ENCODE data around the gene CCDC33.
"Not testable (repeated sequence)": the region's sequence is repeated elsewhere in the genome, so short reads cannot be mapped to it uniquely, and the experiment has no call there.

Gene CCDC33

DNA sequence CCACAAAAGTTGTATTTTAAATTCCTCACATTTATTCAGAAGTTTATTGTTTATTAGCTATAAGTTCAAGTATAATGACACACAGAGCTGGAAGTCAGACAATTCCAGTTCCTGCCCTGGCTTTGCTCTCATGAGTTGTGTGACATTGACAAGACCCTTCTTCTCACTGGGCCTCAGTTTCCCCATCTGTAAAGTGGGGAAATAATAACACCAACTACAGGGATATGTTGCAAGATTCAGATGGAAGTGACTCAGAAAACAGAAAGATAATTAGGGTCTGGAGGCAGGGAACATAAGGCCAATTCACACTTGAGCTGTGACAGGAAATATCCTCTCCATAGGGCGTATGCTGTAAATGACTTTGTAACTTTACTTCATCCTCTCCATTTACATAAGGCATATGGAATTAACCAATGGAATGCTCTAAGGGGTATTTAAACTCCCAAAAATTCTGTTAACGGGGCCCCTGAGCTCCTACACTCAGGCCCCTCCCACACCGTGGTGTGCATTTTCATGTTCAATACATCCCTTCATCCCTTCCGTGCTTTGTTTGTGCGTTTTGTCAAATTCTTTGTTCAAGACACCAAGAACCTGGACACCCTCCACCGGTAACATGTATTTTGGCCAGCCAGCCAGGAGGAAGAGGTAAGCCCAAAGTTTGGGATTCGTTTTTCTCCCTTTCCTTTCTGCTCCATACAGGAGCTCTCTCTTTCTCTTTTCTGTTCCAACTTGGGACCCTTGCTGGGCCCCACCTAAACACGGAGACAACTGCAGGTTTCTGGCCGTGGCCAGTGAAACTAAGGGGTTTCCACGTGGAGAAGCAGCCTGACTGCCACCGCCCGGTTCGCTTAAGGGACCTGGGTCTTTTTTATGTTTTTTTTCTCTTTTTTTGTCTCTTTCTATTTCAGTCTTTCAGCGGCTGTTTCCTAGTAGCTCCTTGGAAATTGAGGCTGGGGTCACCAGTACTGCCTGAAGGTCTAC is 114.5 kb downstream of the CCDC33 start:
- Histone ChIP-seq H3K4me3 (ENCODE audit: low read length in 2 of 2) (no peak overlapping the region), H3K9ac (ENCODE audit: low read length in 2 of 2) (no peak overlapping the region), H3K36me3 (ENCODE audit: control insufficient read depth in 2 of 2, insufficient read depth in 2 of 2, low read length in 2 of 2) (no peaks in the 10 kb centered on the region), H3K27ac (ENCODE audit: low read length) (no peak overlapping the region), H3K27me3 (ENCODE audit: control insufficient read depth in 1 of 2, insufficient read depth in 2 of 2, low read length in 2 of 2) (peaks cover 3 to 6% of the 10 kb centered on the region in 2 donors), H3K4me1 (ENCODE audit: control insufficient read depth, insufficient read depth, low read length) (no peaks in the 10 kb centered on the region), H3K9me3 (ENCODE audit: control insufficient read depth in 2 of 2, low read length in 2 of 2) (no peaks in the 10 kb centered on the region)

DNA sequence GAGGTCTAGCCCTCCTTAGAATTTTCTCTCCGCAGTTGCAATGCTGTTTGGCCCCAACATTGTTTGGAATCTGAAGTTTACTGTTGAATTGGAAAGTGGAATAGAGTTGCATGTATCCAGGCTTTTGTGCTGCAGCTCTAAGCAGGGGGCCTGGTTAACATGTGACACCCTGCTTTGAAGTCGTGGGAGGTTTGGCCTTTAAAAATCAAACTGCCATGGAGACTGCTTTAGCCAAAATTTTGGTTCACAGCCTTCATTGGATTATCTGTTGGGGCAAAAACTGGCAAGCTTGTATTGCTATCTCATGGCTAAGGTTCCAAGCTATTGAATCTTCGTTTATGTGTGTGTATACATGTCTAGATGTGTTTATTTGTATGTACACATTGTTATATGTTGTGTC is 115.5 kb downstream of the CCDC33 start:
- H3K27ac ChIP-seq (ENCODE audit: low read length) = no peak overlapping the region
- no peaks in the 10 kb centered on the region for H3K9me3 ChIP-seq (ENCODE audit: control insufficient read depth in 2 of 2, low read length in 2 of 2)
- H3K4me1 ChIP-seq (ENCODE audit: control insufficient read depth, insufficient read depth, low read length) = no peaks in the 10 kb centered on the region
- H3K36me3 ChIP-seq (ENCODE audit: control insufficient read depth in 2 of 2, insufficient read depth in 2 of 2, low read length in 2 of 2) = no peaks in the 10 kb centered on the region
- no peak overlapping the region for H3K9ac ChIP-seq (ENCODE audit: low read length in 2 of 2)
- peaks cover 3 to 6% of the 10 kb centered on the region in 2 donors for H3K27me3 ChIP-seq (ENCODE audit: control insufficient read depth in 1 of 2, insufficient read depth in 2 of 2, low read length in 2 of 2)
- H3K4me3 ChIP-seq (ENCODE audit: low read length in 2 of 2) = no peak overlapping the region

DNA sequence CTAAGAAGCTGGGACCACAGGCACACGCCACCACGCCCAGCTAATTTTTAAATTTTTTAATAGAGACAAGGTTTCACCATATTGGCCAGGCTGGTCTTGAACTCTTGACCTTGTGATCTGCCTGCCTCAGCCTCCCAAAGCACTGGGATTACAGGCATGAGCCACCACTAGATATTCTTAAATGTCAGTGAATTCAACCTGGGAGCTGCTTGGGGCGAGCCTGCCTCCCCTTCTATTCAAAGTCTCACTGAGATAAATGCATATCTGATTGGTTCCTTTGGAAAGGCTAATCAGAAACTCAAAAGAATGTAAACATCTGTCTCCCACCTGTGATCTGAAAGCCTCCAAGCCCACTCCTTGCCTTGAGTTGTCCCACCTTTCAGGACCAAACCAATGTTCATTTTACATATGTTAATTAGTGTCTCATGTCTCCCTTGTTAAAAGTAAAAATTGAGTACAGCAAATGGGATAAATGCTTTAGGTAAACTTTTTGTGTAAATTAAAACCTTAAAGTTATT is 116.3 kb downstream of the CCDC33 start:
- no peaks in the 10 kb centered on the region for H3K9me3 ChIP-seq (ENCODE audit: control insufficient read depth in 2 of 2, low read length in 2 of 2)
- H3K4me3 ChIP-seq (ENCODE audit: low read length in 2 of 2) = no peak overlapping the region
- peaks cover 3 to 6% of the 10 kb centered on the region in 2 donors for H3K27me3 ChIP-seq (ENCODE audit: control insufficient read depth in 1 of 2, insufficient read depth in 2 of 2, low read length in 2 of 2)
- H3K9ac ChIP-seq (ENCODE audit: low read length in 2 of 2) = no peak overlapping the region
- H3K4me1 ChIP-seq (ENCODE audit: control insufficient read depth, insufficient read depth, low read length) = no peaks in the 10 kb centered on the region
- H3K36me3 ChIP-seq (ENCODE audit: control insufficient read depth in 2 of 2, insufficient read depth in 2 of 2, low read length in 2 of 2) = no peaks in the 10 kb centered on the region
- no peak overlapping the region for H3K27ac ChIP-seq (ENCODE audit: low read length)

DNA sequence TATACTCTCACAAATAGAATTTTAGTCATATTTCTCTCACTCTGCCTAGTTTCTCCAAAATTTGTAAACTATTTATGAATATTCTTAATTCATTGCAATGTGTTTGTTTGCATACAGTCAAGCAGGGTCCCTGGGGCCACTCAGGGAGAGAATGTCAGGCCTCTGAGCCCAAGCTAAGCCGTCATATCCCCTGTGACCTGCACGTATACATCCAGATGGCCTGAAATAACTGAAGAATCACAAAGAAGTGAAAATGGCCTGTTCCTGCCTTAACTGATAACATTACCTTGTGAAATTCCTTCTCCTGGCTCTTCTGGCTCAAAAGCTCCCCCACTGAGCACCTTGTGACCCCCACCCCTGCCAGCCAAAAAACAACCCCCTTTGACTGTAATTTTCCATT is 117.9 kb downstream of the CCDC33 start:
- not testable (repeated sequence) for H3K9me3 ChIP-seq (ENCODE audit: control insufficient read depth in 2 of 2, low read length in 2 of 2); H3K27ac ChIP-seq (ENCODE audit: low read length); H3K4me1 ChIP-seq (ENCODE audit: control insufficient read depth, insufficient read depth, low read length); H3K9ac ChIP-seq (ENCODE audit: low read length in 2 of 2); H3K36me3 ChIP-seq (ENCODE audit: control insufficient read depth in 2 of 2, insufficient read depth in 2 of 2, low read length in 2 of 2); H3K4me3 ChIP-seq (ENCODE audit: low read length in 2 of 2); H3K27me3 ChIP-seq (ENCODE audit: control insufficient read depth in 1 of 2, insufficient read depth in 2 of 2, low read length in 2 of 2)

DNA sequence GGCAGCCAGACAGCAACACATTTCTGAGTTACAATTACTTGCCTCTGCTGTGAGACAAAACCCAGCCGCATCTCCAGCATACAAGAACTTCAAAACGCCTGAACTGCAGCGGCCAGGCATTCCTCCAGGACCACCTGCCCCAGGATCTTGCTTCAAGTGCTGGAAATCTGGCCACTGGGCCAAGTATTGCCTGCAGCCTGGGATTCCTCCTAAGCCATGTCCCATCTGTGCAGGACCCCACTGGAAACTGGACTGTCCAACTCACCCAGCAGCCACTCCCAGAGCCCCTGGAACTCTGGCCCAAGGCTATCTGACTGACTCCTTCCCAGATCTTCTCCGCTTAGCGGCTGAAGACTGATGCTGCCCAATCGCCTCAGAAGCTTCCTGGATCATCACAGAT is 119.9 kb downstream of the CCDC33 start:
- not testable (repeated sequence) for H3K27ac ChIP-seq (ENCODE audit: low read length); H3K36me3 ChIP-seq (ENCODE audit: control insufficient read depth in 2 of 2, insufficient read depth in 2 of 2, low read length in 2 of 2); H3K4me3 ChIP-seq (ENCODE audit: low read length in 2 of 2); H3K9ac ChIP-seq (ENCODE audit: low read length in 2 of 2); H3K27me3 ChIP-seq (ENCODE audit: control insufficient read depth in 1 of 2, insufficient read depth in 2 of 2, low read length in 2 of 2); H3K4me1 ChIP-seq (ENCODE audit: control insufficient read depth, insufficient read depth, low read length); H3K9me3 ChIP-seq (ENCODE audit: control insufficient read depth in 2 of 2, low read length in 2 of 2)

- not testable (repeated sequence) for H3K27ac ChIP-seq (ENCODE audit: low read length); H3K4me1 ChIP-seq (ENCODE audit: control insufficient read depth, insufficient read depth, low read length)
Observed at GRCh38 chr15:74357514-74357913, 121.4 kb downstream of the CCDC33 start.

DNA sequence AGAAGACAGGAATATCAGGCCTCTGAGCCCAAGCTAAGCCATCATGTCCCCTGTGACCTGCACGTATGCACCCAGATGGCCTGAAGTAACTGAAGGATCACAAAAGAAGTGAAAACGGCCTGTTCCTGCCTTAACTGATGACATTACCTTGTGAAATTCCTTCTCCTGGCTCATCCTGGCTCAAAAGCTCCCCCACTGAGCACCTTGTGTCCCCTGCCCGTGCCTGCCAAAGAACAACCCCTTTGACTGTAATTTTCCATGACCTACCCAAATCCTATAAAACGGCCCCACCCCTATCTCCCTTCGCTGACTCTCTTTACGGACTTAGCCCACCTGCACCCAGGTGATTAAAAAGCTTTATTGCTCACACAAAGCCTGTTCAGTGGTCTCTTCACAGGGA is 123.2 kb downstream of the CCDC33 start:
- H3K27ac ChIP-seq (ENCODE audit: low read length); H3K27me3 ChIP-seq (ENCODE audit: control insufficient read depth in 1 of 2, insufficient read depth in 2 of 2, low read length in 2 of 2); H3K4me3 ChIP-seq (ENCODE audit: low read length in 2 of 2); H3K4me1 ChIP-seq (ENCODE audit: control insufficient read depth, insufficient read depth, low read length); H3K9me3 ChIP-seq (ENCODE audit: control insufficient read depth in 2 of 2, low read length in 2 of 2); H3K36me3 ChIP-seq (ENCODE audit: control insufficient read depth in 2 of 2, insufficient read depth in 2 of 2, low read length in 2 of 2); H3K9ac ChIP-seq (ENCODE audit: low read length in 2 of 2): not testable (repeated sequence)

More at GRCh38 chr15:74357514-74357913, 121.4 kb downstream of the CCDC33 start:
- H3K27me3 ChIP-seq (ENCODE audit: control insufficient read depth in 1 of 2, insufficient read depth in 2 of 2, low read length in 2 of 2); H3K4me3 ChIP-seq (ENCODE audit: low read length in 2 of 2); H3K9me3 ChIP-seq (ENCODE audit: control insufficient read depth in 2 of 2, low read length in 2 of 2); H3K36me3 ChIP-seq (ENCODE audit: control insufficient read depth in 2 of 2, insufficient read depth in 2 of 2, low read length in 2 of 2); H3K9ac ChIP-seq (ENCODE audit: low read length in 2 of 2): not testable (repeated sequence)

DNA sequence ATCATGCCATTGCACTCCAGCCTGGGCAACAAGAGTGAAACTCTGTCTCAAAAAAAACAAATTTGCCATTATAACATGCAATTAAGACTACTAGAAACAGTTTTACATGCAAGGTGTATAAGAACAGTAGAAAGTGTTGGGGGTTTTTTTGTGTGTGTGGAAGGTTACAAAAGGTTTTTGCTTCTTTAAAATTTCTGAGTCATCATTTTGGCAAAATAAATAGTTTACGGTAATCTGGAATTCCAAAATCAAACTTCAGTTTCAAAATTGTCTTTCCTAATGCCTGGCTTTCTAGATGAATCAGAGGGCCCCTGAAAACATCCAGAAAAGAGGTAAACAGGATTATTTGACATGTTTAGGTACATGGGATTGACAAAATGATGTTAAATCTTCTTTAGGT is 124.7 kb downstream of the CCDC33 start:
- not testable (repeated sequence) for H3K27ac ChIP-seq (ENCODE audit: low read length); H3K36me3 ChIP-seq (ENCODE audit: control insufficient read depth in 2 of 2, insufficient read depth in 2 of 2, low read length in 2 of 2); H3K4me1 ChIP-seq (ENCODE audit: control insufficient read depth, insufficient read depth, low read length); H3K9me3 ChIP-seq (ENCODE audit: control insufficient read depth in 2 of 2, low read length in 2 of 2); H3K27me3 ChIP-seq (ENCODE audit: control insufficient read depth in 1 of 2, insufficient read depth in 2 of 2, low read length in 2 of 2); H3K4me3 ChIP-seq (ENCODE audit: low read length in 2 of 2); H3K9ac ChIP-seq (ENCODE audit: low read length in 2 of 2)

DNA sequence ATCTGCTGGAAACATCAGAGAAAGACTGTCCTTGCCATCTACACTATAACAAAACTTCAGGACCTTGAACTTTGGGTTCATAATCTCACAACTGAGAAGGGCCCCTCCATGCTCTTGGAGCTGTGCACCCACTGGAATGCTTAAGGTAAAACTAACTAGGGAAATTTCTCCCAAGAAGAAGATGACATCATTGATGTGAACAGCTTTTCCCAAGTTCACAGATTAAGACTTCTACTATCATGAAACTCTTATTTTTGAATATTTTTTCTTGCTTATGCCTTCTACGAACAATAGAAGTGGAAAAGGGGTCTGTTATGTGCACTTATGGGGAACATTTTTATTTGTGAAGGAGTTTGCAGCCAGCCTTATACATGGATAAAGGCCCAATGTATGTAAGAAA is 126.4 kb downstream of the CCDC33 start:
- H3K36me3 ChIP-seq (ENCODE audit: control insufficient read depth in 2 of 2, insufficient read depth in 2 of 2, low read length in 2 of 2) = no peaks in the 10 kb centered on the region
- no peak overlapping the region for H3K9ac ChIP-seq (ENCODE audit: low read length in 2 of 2)
- peaks cover 12 to 17% of the 10 kb centered on the region in 2 donors for H3K27me3 ChIP-seq (ENCODE audit: control insufficient read depth in 1 of 2, insufficient read depth in 2 of 2, low read length in 2 of 2)
- no peaks in the 10 kb centered on the region for H3K9me3 ChIP-seq (ENCODE audit: control insufficient read depth in 2 of 2, low read length in 2 of 2)
- no peak overlapping the region for H3K4me3 ChIP-seq (ENCODE audit: low read length in 2 of 2)
- H3K27ac ChIP-seq (ENCODE audit: low read length) = no peak overlapping the region
- H3K4me1 ChIP-seq (ENCODE audit: control insufficient read depth, insufficient read depth, low read length) = no peaks in the 10 kb centered on the region

DNA sequence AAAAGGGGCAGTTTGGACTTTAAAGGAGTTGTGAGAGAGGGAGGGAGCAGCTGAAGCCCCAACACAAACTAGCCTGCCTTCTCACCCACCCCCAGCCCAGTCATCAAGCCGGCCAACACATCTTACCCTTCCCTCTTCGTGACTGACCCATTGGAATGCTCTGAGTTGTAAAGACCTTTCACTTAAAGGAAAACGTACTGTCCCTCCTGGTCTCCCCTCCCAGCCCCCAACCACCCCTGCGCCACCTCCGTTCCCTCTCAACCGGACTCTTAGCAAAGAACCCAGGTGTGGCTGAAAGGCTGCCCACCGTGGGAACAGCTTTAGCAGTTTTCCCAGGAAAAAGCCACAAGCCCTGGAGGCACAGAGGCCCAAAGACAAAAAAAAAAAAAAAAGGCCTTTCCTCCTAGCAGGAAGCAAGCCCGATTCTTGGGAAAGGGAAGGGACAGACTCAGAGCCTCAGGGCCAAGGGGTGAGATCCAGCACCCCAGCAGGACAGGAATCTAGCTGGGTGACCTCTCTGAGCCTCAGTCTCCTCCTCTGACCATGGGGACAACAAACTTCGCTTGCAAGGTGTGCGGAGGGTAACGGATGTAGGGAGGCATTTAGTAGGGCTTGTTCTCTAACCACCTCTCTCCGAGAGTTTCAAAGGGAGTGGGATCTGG is 128.9 kb downstream of the CCDC33 start:
- Histone ChIP-seq H3K9me3 (ENCODE audit: control insufficient read depth in 2 of 2, low read length in 2 of 2) (no peaks in the 10 kb centered on the region), H3K9ac (ENCODE audit: low read length in 2 of 2) (peak overlapping the region; percentile 42), H3K4me1 (ENCODE audit: control insufficient read depth, insufficient read depth, low read length) (no peaks in the 10 kb centered on the region), H3K27ac (ENCODE audit: low read length) (no peak overlapping the region), H3K4me3 (ENCODE audit: low read length in 2 of 2) (peak overlapping the region; percentile 53 to 73), H3K27me3 (ENCODE audit: control insufficient read depth in 1 of 2, insufficient read depth in 2 of 2, low read length in 2 of 2) (peaks cover 16 to 20% of the 10 kb centered on the region in 2 donors), H3K36me3 (ENCODE audit: control insufficient read depth in 2 of 2, insufficient read depth in 2 of 2, low read length in 2 of 2) (no peaks in the 10 kb centered on the region)
